ENCODE results near the gene UBE2E2.

- TF ChIP-seq TEAD4 (IDR thresholded peaks at IDR 0.05) (no peak), CREB1 (IDR thresholded peaks at IDR 0.05; ENCODE audit: low read depth) (no peak), NFIC (IDR thresholded peaks at IDR 0.05) (no peak), EP300 (IDR thresholded peaks at IDR 0.05; ENCODE audit: borderline replicate concordance) (no peak)
- TF ChIP-seq, protein P1, sequence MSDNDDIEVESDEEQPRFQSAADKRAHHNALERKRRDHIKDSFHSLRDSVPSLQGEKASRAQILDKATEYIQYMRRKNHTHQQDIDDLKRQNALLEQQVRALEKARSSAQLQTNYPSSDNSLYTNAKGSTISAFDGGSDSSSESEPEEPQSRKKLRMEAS (IDR thresholded peaks at IDR 0.05) = no peak
Measured at GRCh38 chr3:23442598-23443383, 239.7 kb downstream of the UBE2E2 start.

Measured in Ishikawa (cell line).